ENCODE data around the gene KANK2.

The KANK2 gene

GRCh38 chr19:11166281-11167142 is 30.8 kb downstream of the KANK2 start:
- TF ChIP-seq SIN3A (IDR thresholded peaks at IDR 0.05; ENCODE audit: borderline replicate concordance, insufficient read depth, low read length), result no peak
- TF ChIP-seq TAF1 (IDR thresholded peaks at IDR 0.05; ENCODE audit: borderline replicate concordance, insufficient read depth, low read length), result no peak
- TF ChIP-seq FOXP2 (optimal IDR thresholded peaks at IDR 0.05; ENCODE audit: borderline replicate concordance, extremely low read depth, extremely low read length, insufficient read depth), result no peak
- TF ChIP-seq POLR2AphosphoS5 (IDR thresholded peaks at IDR 0.05; ENCODE audit: low read depth, low read length), result no peak
- TF ChIP-seq REST (IDR thresholded peaks at IDR 0.05; ENCODE audit: insufficient read depth in 1 of 2, low read depth in 2 of 2, low read length in 2 of 2), result no peak

GRCh38 chr19:11165486-11166030 is 31.8 kb downstream of the KANK2 start:
- no peak for TF ChIP-seq TAF1 (IDR thresholded peaks at IDR 0.05; ENCODE audit: borderline replicate concordance, insufficient read depth, low read length)
- no peak for TF ChIP-seq SIN3A (IDR thresholded peaks at IDR 0.05; ENCODE audit: borderline replicate concordance, insufficient read depth, low read length)
- TF ChIP-seq POLR2AphosphoS5 (IDR thresholded peaks at IDR 0.05; ENCODE audit: low read depth, low read length), result no peak
- no peak for TF ChIP-seq FOXP2 (optimal IDR thresholded peaks at IDR 0.05; ENCODE audit: borderline replicate concordance, extremely low read depth, extremely low read length, insufficient read depth)
- no peak for TF ChIP-seq REST (IDR thresholded peaks at IDR 0.05; ENCODE audit: insufficient read depth in 1 of 2, low read depth in 2 of 2, low read length in 2 of 2)

GRCh38 chr19:11164879-11165406 is 32.4 kb downstream of the KANK2 start:
- no peak for TF ChIP-seq POLR2AphosphoS5 (IDR thresholded peaks at IDR 0.05; ENCODE audit: low read depth, low read length)
- no peak for TF ChIP-seq REST (IDR thresholded peaks at IDR 0.05; ENCODE audit: insufficient read depth in 1 of 2, low read depth in 2 of 2, low read length in 2 of 2)
- no peak for TF ChIP-seq SIN3A (IDR thresholded peaks at IDR 0.05; ENCODE audit: borderline replicate concordance, insufficient read depth, low read length)
- TF ChIP-seq TAF1 (IDR thresholded peaks at IDR 0.05; ENCODE audit: borderline replicate concordance, insufficient read depth, low read length), result no peak
- no peak for TF ChIP-seq FOXP2 (optimal IDR thresholded peaks at IDR 0.05; ENCODE audit: borderline replicate concordance, extremely low read depth, extremely low read length, insufficient read depth)

- TF ChIP-seq TAF1 (IDR thresholded peaks at IDR 0.05; ENCODE audit: borderline replicate concordance, insufficient read depth, low read length) (no peak), REST (IDR thresholded peaks at IDR 0.05; ENCODE audit: insufficient read depth in 1 of 2, low read depth in 2 of 2, low read length in 2 of 2) (no peak), POLR2AphosphoS5 (IDR thresholded peaks at IDR 0.05; ENCODE audit: low read depth, low read length) (no peak), SIN3A (IDR thresholded peaks at IDR 0.05; ENCODE audit: borderline replicate concordance, insufficient read depth, low read length) (no peak), FOXP2 (optimal IDR thresholded peaks at IDR 0.05; ENCODE audit: borderline replicate concordance, extremely low read depth, extremely low read length, insufficient read depth) (no peak)
These were observed 33.0 kb downstream of the KANK2 start for GRCh38 chr19:11164296-11164695.
